ENCODE results near the gene CDH13.

DNA sequence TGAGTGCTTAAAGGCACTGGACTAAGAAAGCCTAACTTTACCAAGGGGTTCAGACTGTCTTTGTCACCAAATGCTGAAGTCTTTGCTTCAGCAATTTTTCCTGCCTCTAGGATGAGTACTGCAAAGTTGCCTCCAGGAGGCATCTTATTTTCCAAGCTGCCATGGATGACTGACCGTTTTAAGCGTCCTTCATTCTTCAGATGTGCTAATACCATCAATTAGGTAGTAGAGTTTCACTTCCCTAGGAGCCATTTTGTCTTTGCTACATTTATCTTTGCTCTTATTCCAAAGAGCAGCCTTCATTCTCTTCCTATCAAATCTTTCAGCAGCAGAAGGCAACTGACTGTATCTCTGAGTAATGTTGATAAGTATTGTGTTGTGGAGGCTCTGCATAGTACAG, 440.1 kb downstream of the CDH13 start:
- TF ChIP-seq REST (IDR thresholded peaks at IDR 0.05; ENCODE audit: insufficient read depth in 1 of 2, low read depth in 2 of 2, low read length in 2 of 2): no peak
- no peak for TF ChIP-seq POLR2AphosphoS5 (IDR thresholded peaks at IDR 0.05; ENCODE audit: low read depth, low read length)
